SK-N-SH (cell line): ENCODE data around the gene PRPF18.

Source experiments
- CHD2 ChIP-seq: fragments of 150-350 bp; IDR thresholded peaks from 2 replicates; pipeline ENCODE4 v1.6.1; 2018; ENCODE audit warnings: low read length; ENCODE audit not compliant: partially characterized antibody
- CTCF ChIP-seq: fragments of 200-600 bp; sonication (generic); IDR thresholded peaks from 2 replicates; pipeline ENCODE4 v1.6.1; 2017; ENCODE audit warnings: antibody characterized with exemption, mild to moderate bottlenecking, moderate library complexity
- ELF1 ChIP-seq: IDR thresholded peaks from 2 replicates; pipeline ENCODE4 v1.4.0; 2012
- EP300 ChIP-seq, 2 experiments: IDR thresholded peaks; 2 replicates each; pipeline versions ENCODE4 v1.4.0 to v1.6.1; 2012; ENCODE audit warnings: borderline replicate concordance in 1 of 2, low read depth in 1 of 2, low read length in 1 of 2
- FOXJ3 ChIP-seq: sonication (generic); formaldehyde crosslinking; IDR thresholded peaks from 2 replicates; pipeline ENCODE4 v1.5.1; 2020; ENCODE audit warnings: mild to moderate bottlenecking, missing genetic modification reagents
- JUND ChIP-seq: IDR thresholded peaks from 2 replicates; pipeline ENCODE4 v1.4.0; 2012
- MAX ChIP-seq: IDR thresholded peaks from 2 replicates; pipeline ENCODE4 v1.4.0; 2012; ENCODE audit warnings: low read depth
- MEF2A ChIP-seq: IDR thresholded peaks from 2 replicates; pipeline ENCODE4 v1.4.0; 2012; ENCODE audit warnings: low read depth, borderline replicate concordance
- POLR2AphosphoS5 ChIP-seq: IDR thresholded peaks from 2 replicates; pipeline ENCODE4 v1.6.1; 2012; ENCODE audit warnings: low read depth, low read length
- RFX5 ChIP-seq: IDR thresholded peaks from 2 replicates; pipeline ENCODE4 v1.6.1; 2012; ENCODE audit warnings: mild to moderate bottlenecking, improper control_type of control experiment, low read length
- TAF1 ChIP-seq: IDR thresholded peaks from 2 replicates; pipeline ENCODE4 v1.6.1; 2012; ENCODE audit warnings: low read depth, mild to moderate bottlenecking, low read length, moderate library complexity, borderline replicate concordance
- USF2 ChIP-seq: fragments of 150-350 bp; IDR thresholded peaks from 2 replicates; pipeline ENCODE4 v1.6.1; 2017; ENCODE audit warnings: antibody characterized with exemption, low read length, low read depth, borderline replicate concordance

GRCh38 chr10:13585943-13586342, 822 bp upstream of the PRPF18 start:
- TF ChIP-seq CTCF (no peak), POLR2AphosphoS5 (no peak), TAF1 (no peak), ELF1 (no peak), USF2 (no peak), EP300 (IDR thresholded peaks at IDR 0.05; ENCODE audit: borderline replicate concordance in 1 of 2, low read depth in 1 of 2, low read length in 1 of 2) (no peak), JUND (no peak), FOXJ3 (CRISPR knock-in tag) (no peak), MEF2A (no peak), CHD2 (no peak), RFX5 (no peak), MAX (no peak)
